ENCODE results near the gene BMP3. TPM values are rescaled to one million over a fixed set of nuclear protein-coding genes. Genes with fewer than 3 reads are reported as not detected.

BMP3 gene
- total RNA-seq, 1 donor from 2014 or later: 18.2 TPM

GRCh38 chr4:81038636-81039350 lies 8.3 kb downstream of the BMP3 start:
- intact Hi-C loops (cut with DNase I): no loop called here
- H3K4me3 ChIP-seq: no peak overlapping the region
- no peaks in the 10 kb centered on the region for H3K36me3 ChIP-seq
- H3K27ac ChIP-seq: no peak overlapping the region
- ATAC-seq: peak; percentile 29 to 58
- no peaks in the 10 kb centered on the region for H3K27me3 ChIP-seq (ENCODE audit: low read depth)
- no peaks in the 10 kb centered on the region for H3K4me1 ChIP-seq
- no peaks in the 10 kb centered on the region for H3K9me3 ChIP-seq
- TF ChIP-seq CTCF (IDR thresholded peaks at IDR 0.05): no peak
- no peak for DNase-seq

- ATAC-seq: peak; percentile 87 to 94
- intact Hi-C loops (cut with DNase I): no loop called here
- DNase-seq: peak; percentile 52
- no peaks in the 10 kb centered on the region for H3K4me1 ChIP-seq
- H3K36me3 ChIP-seq: no peaks in the 10 kb centered on the region
- H3K4me3 ChIP-seq: no peak overlapping the region
- no peaks in the 10 kb centered on the region for H3K27me3 ChIP-seq (ENCODE audit: low read depth)
- no peak for TF ChIP-seq CTCF (IDR thresholded peaks at IDR 0.05)
- H3K9me3 ChIP-seq: no peaks in the 10 kb centered on the region
- no peak overlapping the region for H3K27ac ChIP-seq
Observed at GRCh38 chr4:81039351-81039972, 9.0 kb downstream of the BMP3 start.

GRCh38 chr4:81040012-81040659 lies 9.6 kb downstream of the BMP3 start:
- TF ChIP-seq CTCF (IDR thresholded peaks at IDR 0.05): peak; percentile 56
- H3K4me3 ChIP-seq: no peak overlapping the region
- no peaks in the 10 kb centered on the region for H3K9me3 ChIP-seq
- intact Hi-C loops (cut with DNase I): no loop called here
- H3K4me1 ChIP-seq: no peaks in the 10 kb centered on the region
- H3K36me3 ChIP-seq: no peaks in the 10 kb centered on the region
- H3K27ac ChIP-seq: no peak overlapping the region
- ATAC-seq (peak; percentile 65 to 76), DNase-seq (no peak)
- H3K27me3 ChIP-seq (ENCODE audit: low read depth): no peaks in the 10 kb centered on the region

GRCh38 chr4:81042578-81043365 lies 12.3 kb downstream of the BMP3 start:
- ATAC-seq (no peak), DNase-seq (no peak)
- Histone ChIP-seq H3K4me3 (no peak overlapping the region), H3K36me3 (no peaks in the 10 kb centered on the region), H3K4me1 (no peaks in the 10 kb centered on the region), H3K27ac (no peak overlapping the region), H3K9me3 (no peaks in the 10 kb centered on the region), H3K27me3 (ENCODE audit: low read depth) (no peaks in the 10 kb centered on the region)
- TF ChIP-seq CTCF (IDR thresholded peaks at IDR 0.05): no peak
- intact Hi-C loops (cut with DNase I): no loop called here

- Histone ChIP-seq H3K4me1 (no peaks in the 10 kb centered on the region), H3K4me3 (no peak overlapping the region), H3K27me3 (ENCODE audit: low read depth) (no peaks in the 10 kb centered on the region), H3K27ac (no peak overlapping the region), H3K36me3 (no peaks in the 10 kb centered on the region), H3K9me3 (no peaks in the 10 kb centered on the region)
- TF ChIP-seq CTCF (IDR thresholded peaks at IDR 0.05): no peak
- no peak for ATAC-seq
- DNase-seq: no peak
- intact Hi-C loops (cut with DNase I): no loop called here
Observed at GRCh38 chr4:81049330-81049729, 18.8 kb downstream of the BMP3 start.

All from lower lobe of right lung (tissue), 2 donors.